Limb (tissue), 2 donors: ENCODE data around the gene CYP2C19.
"Not testable (repeated sequence)": the region's sequence is repeated elsewhere in the genome, so short reads cannot be mapped to it uniquely, and the experiment has no call there.

ENCODE experiments used
- DNase-seq, 2 donors: peaks; one replicate each; pipeline ENCODE4 v3.0.0-alpha.2; 2016; ENCODE audit errors: extremely low spot score in 2 of 2

CYP2C19 gene

DNA sequence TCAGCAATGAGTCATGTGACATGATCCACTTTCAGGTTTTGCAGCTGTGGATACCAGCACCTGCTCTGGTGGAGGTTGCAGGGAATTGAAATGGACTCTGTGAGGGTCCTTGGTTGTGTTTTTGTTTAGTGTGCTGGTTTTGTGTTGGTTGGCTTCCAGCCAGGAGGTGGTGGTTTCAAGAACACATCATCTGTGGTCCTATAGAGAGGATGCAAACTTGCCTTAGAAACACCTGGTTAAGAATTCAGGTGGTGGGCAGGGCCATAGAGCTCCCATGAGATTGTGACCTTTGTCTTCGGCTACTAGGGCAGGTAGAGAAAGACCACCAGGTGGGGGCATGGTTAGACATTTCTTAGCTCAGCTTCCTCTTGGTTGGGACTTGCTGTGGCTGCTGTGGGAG lies 116.7 kb downstream of the CYP2C19 start:
- no peak for DNase-seq

- DNase-seq = no peak
Observed at GRCh38 chr10:94889123-94889522, 126.6 kb downstream of the CYP2C19 start.

DNA sequence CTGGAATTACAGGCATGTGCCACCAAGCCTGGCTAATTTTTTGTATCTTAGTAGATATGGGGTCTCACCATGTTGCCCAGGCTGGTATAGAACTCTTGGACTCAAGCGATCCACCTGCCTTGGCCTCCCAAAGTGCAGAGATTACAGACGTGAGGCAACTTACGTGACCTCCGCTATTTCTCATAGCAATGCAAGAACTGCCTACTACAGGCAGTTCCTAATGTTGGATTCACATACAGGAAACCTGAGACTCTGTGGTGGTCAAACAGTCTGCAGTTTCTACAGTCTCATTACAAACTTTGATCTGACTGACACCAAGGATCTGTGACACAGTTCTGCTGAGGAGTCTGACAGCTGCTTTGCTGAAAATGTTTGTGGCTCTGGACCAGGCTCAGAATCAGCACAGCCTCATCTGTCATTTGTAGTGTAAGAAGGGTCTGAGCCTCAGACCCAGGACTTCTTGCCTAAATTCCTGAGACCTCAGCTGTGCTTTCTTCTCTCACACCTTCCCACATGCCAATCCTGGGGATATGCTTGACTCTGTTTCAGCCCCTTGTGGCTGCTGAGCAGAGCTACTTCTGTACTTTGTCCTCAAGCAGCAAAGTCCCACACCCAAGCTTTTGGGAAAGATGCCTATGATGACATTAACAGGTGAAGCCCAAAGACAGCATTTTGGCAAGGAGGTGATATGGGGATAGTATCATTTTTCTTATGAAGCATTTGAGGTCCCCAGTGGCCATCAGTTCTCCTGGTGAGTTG lies 128.0 kb downstream of the CYP2C19 start:
- no peak for DNase-seq

DNA sequence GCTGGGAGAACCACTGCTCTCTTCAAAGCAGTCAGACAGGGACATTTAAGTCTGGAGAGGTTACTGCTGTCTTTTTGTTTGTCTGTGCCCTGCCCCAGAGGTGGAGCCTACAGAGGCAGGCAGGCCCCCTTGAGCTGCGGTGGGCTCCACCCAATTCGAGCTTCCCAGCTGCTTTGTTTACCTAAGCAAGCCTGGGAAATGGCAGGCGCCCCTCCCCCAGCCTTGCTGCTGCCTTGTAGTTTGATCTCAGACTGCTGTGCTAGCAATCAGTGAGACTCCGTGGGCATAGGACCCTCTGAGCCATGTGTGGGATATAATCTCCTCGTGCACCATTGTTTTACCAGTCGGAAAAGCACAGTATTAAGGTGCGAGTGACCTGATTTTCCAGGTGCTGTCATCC lies 135.9 kb downstream of the CYP2C19 start:
- DNase-seq = not testable (repeated sequence)

GRCh38 chr10:94902080-94902479 lies 139.6 kb downstream of the CYP2C19 start:
- no peak for DNase-seq

GRCh38 chr10:94902570-94902969 lies 140.1 kb downstream of the CYP2C19 start:
- no peak for DNase-seq
